ENCODE measurements around the gene ACTL6B. TPM values are rescaled to one million over a fixed set of nuclear protein-coding genes. Genes with fewer than 3 reads are reported as not detected.
A peak's percentile ranks its signal among the peaks of the same experiment; 100 is the strongest.

ACTL6B gene
- total and polyA plus RNA-seq, 9 of the 15 experiments (the other 6 are each of a cell fraction or from before 2014, with no cell fraction given) = not detected

DNA sequence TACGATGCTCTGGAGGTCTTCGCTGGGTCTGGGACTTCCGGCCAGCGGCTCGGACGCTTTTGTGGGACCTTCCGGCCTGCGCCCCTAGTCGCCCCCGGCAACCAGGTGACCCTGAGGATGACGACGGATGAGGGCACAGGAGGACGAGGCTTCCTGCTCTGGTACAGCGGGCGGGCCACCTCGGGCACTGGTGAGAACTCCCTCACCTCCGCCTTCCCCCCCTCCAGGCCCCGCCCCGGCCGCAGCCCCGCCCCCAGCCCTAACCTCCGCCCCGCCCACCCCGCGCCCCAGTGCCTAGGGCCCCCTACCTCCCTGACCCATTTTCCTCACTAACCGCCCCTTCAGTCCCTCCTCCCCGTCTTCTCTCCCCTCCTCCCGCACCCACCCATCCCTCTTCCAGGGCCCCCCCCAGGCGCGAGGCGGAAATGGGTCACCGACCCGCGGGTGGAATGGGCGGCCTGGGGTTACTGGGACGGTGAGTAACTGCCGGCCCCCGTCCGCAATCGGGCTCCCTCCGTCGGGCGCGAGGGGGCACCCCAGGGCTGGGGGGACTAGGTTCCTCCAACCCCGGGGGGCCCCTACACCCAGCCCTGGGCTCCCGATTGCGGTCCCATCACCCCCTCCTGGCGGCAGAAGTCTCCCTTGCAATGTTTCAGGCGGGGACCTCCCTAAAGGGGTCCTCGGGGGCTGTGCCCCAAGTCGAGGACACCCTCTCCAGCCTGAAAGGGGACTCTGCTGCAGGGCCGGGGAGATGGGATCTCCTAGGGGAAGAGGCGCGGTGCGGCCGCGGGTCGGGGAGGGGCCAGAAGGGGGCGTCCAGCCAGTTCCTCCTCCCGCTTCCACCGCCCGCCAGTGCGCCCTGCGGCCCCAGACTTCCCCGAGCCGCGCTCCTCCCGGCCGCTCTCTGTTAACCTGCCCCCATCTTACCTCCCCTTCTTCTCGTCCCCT, 51.9 kb downstream of the ACTL6B start (continued):
- TF ChIP-seq, protein P1, sequence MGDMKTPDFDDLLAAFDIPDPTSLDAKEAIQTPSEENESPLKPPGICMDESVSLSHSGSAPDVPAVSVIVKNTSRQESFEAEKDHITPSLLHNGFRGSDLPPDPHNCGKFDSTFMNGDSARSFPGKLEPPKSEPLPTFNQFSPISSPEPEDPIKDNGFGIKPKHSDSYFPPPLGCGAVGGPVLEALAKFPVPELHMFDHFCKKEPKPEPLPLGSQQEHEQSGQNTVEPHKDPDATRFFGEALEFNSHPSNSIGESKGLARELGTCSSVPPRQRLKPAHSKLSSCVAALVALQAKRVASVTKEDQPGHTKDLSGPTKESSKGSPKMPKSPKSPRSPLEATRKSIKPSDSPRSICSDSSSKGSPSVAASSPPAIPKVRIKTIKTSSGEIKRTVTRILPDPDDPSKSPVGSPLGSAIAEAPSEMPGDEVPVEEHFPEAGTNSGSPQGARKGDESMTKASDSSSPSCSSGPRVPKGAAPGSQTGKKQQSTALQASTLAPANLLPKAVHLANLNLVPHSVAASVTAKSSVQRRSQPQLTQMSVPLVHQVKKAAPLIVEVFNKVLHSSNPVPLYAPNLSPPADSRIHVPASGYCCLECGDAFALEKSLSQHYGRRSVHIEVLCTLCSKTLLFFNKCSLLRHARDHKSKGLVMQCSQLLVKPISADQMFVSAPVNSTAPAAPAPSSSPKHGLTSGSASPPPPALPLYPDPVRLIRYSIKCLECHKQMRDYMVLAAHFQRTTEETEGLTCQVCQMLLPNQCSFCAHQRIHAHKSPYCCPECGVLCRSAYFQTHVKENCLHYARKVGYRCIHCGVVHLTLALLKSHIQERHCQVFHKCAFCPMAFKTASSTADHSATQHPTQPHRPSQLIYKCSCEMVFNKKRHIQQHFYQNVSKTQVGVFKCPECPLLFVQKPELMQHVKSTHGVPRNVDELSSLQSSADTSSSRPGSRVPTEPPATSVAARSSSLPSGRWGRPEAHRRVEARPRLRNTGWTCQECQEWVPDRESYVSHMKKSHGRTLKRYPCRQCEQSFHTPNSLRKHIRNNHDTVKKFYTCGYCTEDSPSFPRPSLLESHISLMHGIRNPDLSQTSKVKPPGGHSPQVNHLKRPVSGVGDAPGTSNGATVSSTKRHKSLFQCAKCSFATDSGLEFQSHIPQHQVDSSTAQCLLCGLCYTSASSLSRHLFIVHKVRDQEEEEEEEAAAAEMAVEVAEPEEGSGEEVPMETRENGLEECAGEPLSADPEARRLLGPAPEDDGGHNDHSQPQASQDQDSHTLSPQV (IDR thresholded peaks at IDR 0.05) = 0 out of 2 replicates have a peak, but pooled peaks have one; percentile 39
- TF ChIP-seq, protein P2, sequence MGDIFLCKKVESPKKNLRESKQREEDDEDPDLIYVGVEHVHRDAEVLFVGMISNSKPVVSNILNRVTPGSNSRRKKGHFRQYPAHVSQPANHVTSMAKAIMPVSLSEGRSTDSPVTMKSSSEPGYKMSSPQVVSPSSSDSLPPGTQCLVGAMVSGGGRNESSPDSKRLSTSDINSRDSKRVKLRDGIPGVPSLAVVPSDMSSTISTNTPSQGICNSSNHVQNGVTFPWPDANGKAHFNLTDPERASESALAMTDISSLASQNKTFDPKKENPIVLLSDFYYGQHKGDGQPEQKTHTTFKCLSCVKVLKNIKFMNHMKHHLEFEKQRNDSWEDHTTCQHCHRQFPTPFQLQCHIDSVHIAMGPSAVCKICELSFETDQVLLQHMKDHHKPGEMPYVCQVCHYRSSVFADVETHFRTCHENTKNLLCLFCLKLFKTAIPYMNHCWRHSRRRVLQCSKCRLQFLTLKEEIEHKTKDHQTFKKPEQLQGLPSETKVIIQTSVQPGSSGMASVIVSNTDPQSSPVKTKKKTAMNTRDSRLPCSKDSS (IDR thresholded peaks at IDR 0.05; ENCODE audit: low read depth, partially characterized antibody) = no peak
- TF ChIP-seq PTBP1 (IDR thresholded peaks at IDR 0.05; ENCODE audit: low read depth, low read length) (no peak), CREB1 (IDR thresholded peaks at IDR 0.05) (no peak), CREB1 (CRISPR knock-in tag; IDR thresholded peaks at IDR 0.05) (peak; percentile 27; the same call in 1 of the 2 replicates), ZKSCAN3 (CRISPR knock-in tag; IDR thresholded peaks at IDR 0.05) (no peak), ETV5 (CRISPR knock-in tag; IDR thresholded peaks at IDR 0.05; ENCODE audit: low read depth) (peak; percentile 73), KDM2B (CRISPR knock-in tag; IDR thresholded peaks at IDR 0.05) (peak; percentile 47; the same call in 1 of the 2 replicates), HNRNPUL1 (IDR thresholded peaks at IDR 0.05; ENCODE audit: low read length) (no peak)

All from K562 (cell line).